Forelimb muscle (tissue), 1 donor: ENCODE data around the gene TBC1D24. TPM values are rescaled to one million over a fixed set of nuclear protein-coding genes. Genes with fewer than 3 reads are reported as not detected.

Source experiments
- DNase-seq: peaks from one replicate; pipeline ENCODE4 v3.0.0-alpha.2; 2013; ENCODE audit warnings: low read depth
- polyA plus RNA-seq: library from polyadenylated mRNA; unstranded; fragments of 120-200 nt; gene quantifications from one replicate; pipeline ENCODE4 v1.2.1, GENCODE V29; 2013; ENCODE audit not compliant: insufficient read length

TBC1D24 gene
- polyA plus RNA-seq, 1 donor = 25.1 TPM

- DNase-seq = no peak
Observed at GRCh38 chr16:2482708-2483534, 8.0 kb downstream of the TBC1D24 start.

- no peak for DNase-seq
Observed at GRCh38 chr16:2483939-2484897, 9.3 kb downstream of the TBC1D24 start.

- DNase-seq = no peak
Observed at GRCh38 chr16:2484898-2485508, 10.1 kb downstream of the TBC1D24 start.

- no peak for DNase-seq
Observed at GRCh38 chr16:2485811-2486507, 11.0 kb downstream of the TBC1D24 start.

GRCh38 chr16:2486645-2487516, 12.0 kb downstream of the TBC1D24 start:
- no peak for DNase-seq

GRCh38 chr16:2487517-2487842, 12.6 kb downstream of the TBC1D24 start:
- DNase-seq = no peak

GRCh38 chr16:2487903-2488531, 13.1 kb downstream of the TBC1D24 start:
- DNase-seq = no peak

- no peak for DNase-seq
Observed at GRCh38 chr16:2489581-2489980, 14.7 kb downstream of the TBC1D24 start.

GRCh38 chr16:2490190-2491105, 15.5 kb downstream of the TBC1D24 start:
- no peak for DNase-seq

- no peak for DNase-seq
Observed at GRCh38 chr16:2492292-2492691, 17.4 kb downstream of the TBC1D24 start.

- no peak for DNase-seq
Observed at GRCh38 chr16:2493605-2494004, 18.7 kb downstream of the TBC1D24 start.

- no peak for DNase-seq
Observed at GRCh38 chr16:2494616-2495015, 19.7 kb downstream of the TBC1D24 start.

GRCh38 chr16:2495041-2495440, 20.1 kb downstream of the TBC1D24 start:
- DNase-seq = no peak

GRCh38 chr16:2496223-2497115, 21.5 kb downstream of the TBC1D24 start:
- no peak for DNase-seq

GRCh38 chr16:2497116-2497630, 22.2 kb downstream of the TBC1D24 start:
- DNase-seq = no peak

GRCh38 chr16:2497695-2498484, 23.0 kb downstream of the TBC1D24 start:
- no peak for DNase-seq
